Activated CD4-positive, CD25-positive, alpha-beta regulatory T cell treated with anti-CD3 and anti-CD28 coated beads, Interleukin-2, amount 50 U/mL, for 16 hours (primary cell): ENCODE results near the gene YIPF5.

Experiments
- DNase-seq: peaks from one replicate; pipeline ENCODE4 v3.0.0-alpha.2; 2020; ENCODE audit warnings: low read depth, low spot score

The YIPF5 gene

GRCh38 chr5:144125163-144125726 is 45.2 kb downstream of the YIPF5 start:
- DNase-seq, result no peak

- no peak for DNase-seq
Measured at GRCh38 chr5:144122641-144123040, 47.8 kb downstream of the YIPF5 start.

- no peak for DNase-seq
Measured at GRCh38 chr5:144122081-144122480, 48.4 kb downstream of the YIPF5 start.

- DNase-seq, result no peak
Measured at GRCh38 chr5:144121577-144121976, 48.9 kb downstream of the YIPF5 start.

- DNase-seq, result no peak
Measured at GRCh38 chr5:144120661-144121180, 49.7 kb downstream of the YIPF5 start.

- DNase-seq, result no peak
Measured at GRCh38 chr5:144117412-144117811, 53.0 kb downstream of the YIPF5 start.

- no peak for DNase-seq
Measured at GRCh38 chr5:144114571-144114970, 55.9 kb downstream of the YIPF5 start.
